Activated T-cell treated with anti-CD3 and anti-CD28 coated beads, Interleukin-2, amount 50 U/mL, for 48 hours (primary cell): ENCODE results near the gene MFSD2A.
"Not testable (repeated sequence)": the region's sequence is repeated elsewhere in the genome, so short reads cannot be mapped to it uniquely, and the experiment has no call there.

ENCODE experiments used
- DNase-seq, 2 experiments: peaks; one replicate each; pipeline ENCODE4 v3.0.0-alpha.2; 2020

Gene MFSD2A

GRCh38 chr1:40007481-40008034 is 52.6 kb downstream of the MFSD2A start:
- DNase-seq = not testable (repeated sequence)

DNA sequence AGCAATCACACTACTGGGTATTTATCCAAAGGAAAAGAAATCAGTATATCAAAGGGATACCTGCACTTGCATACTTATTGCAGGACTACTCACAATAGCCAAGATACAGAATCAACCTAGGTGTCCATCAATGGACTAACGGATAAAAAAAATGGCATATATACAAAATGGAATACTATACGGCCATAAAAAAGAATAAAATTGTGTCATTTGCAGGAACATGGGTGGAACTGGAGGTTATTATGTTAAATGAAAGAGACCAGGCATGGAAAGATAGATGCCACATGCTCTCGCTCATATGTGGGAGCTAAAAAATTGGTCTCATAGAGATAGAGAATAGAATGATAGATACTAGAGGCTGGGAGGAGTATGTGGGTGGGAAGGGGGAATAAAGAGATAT is 56.3 kb downstream of the MFSD2A start:
- DNase-seq = no peak

- no peak for DNase-seq
These were observed 59.3 kb downstream of the MFSD2A start for GRCh38 chr1:40014253-40014706.

DNA sequence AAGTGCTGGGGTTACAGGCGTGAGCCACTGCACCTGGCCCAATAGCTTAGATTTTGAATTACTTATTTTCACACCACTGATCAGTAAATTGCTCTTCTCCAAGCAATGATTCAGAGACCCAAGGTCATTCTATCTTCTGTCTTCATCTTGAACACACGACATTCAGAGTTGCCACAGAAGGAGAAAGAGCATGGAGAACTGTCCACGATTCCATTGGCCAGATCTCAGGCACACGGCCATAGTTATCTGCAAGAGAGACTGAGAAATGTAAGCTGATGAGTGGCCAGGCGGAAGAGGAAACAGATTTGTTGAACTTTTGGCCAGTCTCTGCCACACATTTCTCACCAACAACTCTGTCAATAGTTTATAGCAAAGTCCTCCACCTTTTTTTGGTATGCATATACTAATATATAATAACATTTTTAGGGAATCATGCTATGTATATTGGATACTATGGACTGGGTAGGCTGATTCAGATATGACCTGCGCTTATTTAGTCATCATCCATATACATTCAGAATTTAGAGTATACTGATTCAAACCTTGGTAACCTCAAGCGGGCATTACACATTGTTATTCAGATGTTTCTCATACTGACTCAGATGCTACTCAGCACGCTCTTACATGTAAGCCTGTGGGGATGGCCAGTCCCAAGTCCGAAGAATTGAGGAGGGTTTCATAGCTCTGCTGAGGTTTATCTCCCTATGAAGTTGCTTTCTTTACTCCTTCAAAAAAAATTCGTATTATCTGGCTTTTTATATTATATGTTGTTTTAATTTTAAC is 60.1 kb downstream of the MFSD2A start:
- DNase-seq = no peak

- no peak for DNase-seq
These were observed 63.1 kb downstream of the MFSD2A start for GRCh38 chr1:40017951-40018575.
